Sigmoid colon (tissue), 7 donors: ENCODE data around the gene STRA8. TPM values are rescaled to one million over a fixed set of nuclear protein-coding genes. Genes with fewer than 3 reads are reported as not detected.

ENCODE experiments used
- DNase-seq: peaks from one replicate; pipeline ENCODE4 v3.0.0-alpha.2; 2019
- H3K27ac ChIP-seq, 4 donors: fragments of 200-600 bp; sonication (generic); one replicate each; pipeline ENCODE4 v1.5.1; 2016 to 2019; ENCODE audit warnings: mild to moderate bottlenecking in 1 of 4
- H3K27me3 ChIP-seq, 3 donors: fragments of 200-600 bp; sonication (generic); one replicate each; pipeline ENCODE4 v1.5.1; 2019; ENCODE audit warnings: mild to moderate bottlenecking in 1 of 3
- H3K36me3 ChIP-seq, 4 donors: fragments of 200-600 bp; sonication (generic); one replicate each; pipeline ENCODE4 v1.5.1; 2016 to 2019
- H3K4me1 ChIP-seq, 4 donors: fragments of 200-600 bp; sonication (generic); one replicate each; pipeline ENCODE4 v1.5.1; 2017 to 2019
- H3K4me3 ChIP-seq, 4 donors: fragments of 200-600 bp; sonication (generic); one replicate each; pipeline ENCODE4 v1.5.1; 2017 to 2019; ENCODE audit warnings: mild to moderate bottlenecking in 2 of 4, moderate library complexity in 1 of 4
- H3K9me3 ChIP-seq, 4 donors: fragments of 200-600 bp in 3 of 4; sonication (generic) in 3 of 4; one replicate each; pipeline versions ENCODE4 v1.5.1 to v1.6.1; 2013 to 2019
- EP300 ChIP-seq, 4 donors: sonication (generic); formaldehyde crosslinking; IDR thresholded peaks; one replicate each; pipeline ENCODE4 v1.6.1; 2017; ENCODE audit warnings: antibody characterized with exemption in 4 of 4
- POLR2A ChIP-seq, 2 donors: fragments of 450-650 bp; IDR thresholded peaks; one replicate each; pipeline ENCODE4 v1.6.1; 2016; ENCODE audit warnings: antibody characterized with exemption in 2 of 2, mild to moderate bottlenecking in 2 of 2, moderate library complexity in 2 of 2
- POLR2AphosphoS5 ChIP-seq, 4 donors: sonication (generic); formaldehyde crosslinking; IDR thresholded peaks; one replicate each; pipeline ENCODE4 v1.6.1; 2017; ENCODE audit warnings: antibody characterized with exemption in 4 of 4
- WGBS, 2 donors: extraction: QIAGEN DNeasy Blood & Tissue Kit; methylation state at CpG; one replicate each; pipeline ENCODE4 v1.1.7; 2013; 5-methylcytosine and 5-hydroxymethylcytosine counted together
- intact Hi-C: fragments of 100-400 bp; cut with DNase I; formaldehyde crosslinking; loops from one replicate; pipeline ENCODE4 v1.15.1; 2023
- polyA plus RNA-seq, 3 donors: library from polyadenylated mRNA; stranded (reverse); fragments of 200-250 nt; gene quantifications; one replicate each; pipeline ENCODE4 v1.2.3, GENCODE V29; 2013
- total RNA-seq, 4 donors: library from RNA; depleted of rRNA; stranded (reverse); fragments of >200 nt; gene quantifications; one replicate each; pipeline ENCODE4 v1.1.0, GENCODE V29; 2016
- TF ChIP-seq, protein P1 (sequence below), 4 experiments: fragments of 450-650 bp in 3 of 4; fragments of 200-600 bp in 1 of 4; IDR thresholded peaks; one replicate each; pipeline ENCODE4 v1.5.1; 2016 to 2019; ENCODE audit warnings: antibody characterized with exemption in 4 of 4, mild to moderate bottlenecking in 3 of 4, moderate library complexity in 2 of 4
- donor health status: healthy with polysubstance abuse.
- donor health status: Bipolar disorder and iron deficiency.
- donor health status: healthy.

The STRA8 gene
- total and polyA plus RNA-seq, 7 donors = not detected

DNA sequence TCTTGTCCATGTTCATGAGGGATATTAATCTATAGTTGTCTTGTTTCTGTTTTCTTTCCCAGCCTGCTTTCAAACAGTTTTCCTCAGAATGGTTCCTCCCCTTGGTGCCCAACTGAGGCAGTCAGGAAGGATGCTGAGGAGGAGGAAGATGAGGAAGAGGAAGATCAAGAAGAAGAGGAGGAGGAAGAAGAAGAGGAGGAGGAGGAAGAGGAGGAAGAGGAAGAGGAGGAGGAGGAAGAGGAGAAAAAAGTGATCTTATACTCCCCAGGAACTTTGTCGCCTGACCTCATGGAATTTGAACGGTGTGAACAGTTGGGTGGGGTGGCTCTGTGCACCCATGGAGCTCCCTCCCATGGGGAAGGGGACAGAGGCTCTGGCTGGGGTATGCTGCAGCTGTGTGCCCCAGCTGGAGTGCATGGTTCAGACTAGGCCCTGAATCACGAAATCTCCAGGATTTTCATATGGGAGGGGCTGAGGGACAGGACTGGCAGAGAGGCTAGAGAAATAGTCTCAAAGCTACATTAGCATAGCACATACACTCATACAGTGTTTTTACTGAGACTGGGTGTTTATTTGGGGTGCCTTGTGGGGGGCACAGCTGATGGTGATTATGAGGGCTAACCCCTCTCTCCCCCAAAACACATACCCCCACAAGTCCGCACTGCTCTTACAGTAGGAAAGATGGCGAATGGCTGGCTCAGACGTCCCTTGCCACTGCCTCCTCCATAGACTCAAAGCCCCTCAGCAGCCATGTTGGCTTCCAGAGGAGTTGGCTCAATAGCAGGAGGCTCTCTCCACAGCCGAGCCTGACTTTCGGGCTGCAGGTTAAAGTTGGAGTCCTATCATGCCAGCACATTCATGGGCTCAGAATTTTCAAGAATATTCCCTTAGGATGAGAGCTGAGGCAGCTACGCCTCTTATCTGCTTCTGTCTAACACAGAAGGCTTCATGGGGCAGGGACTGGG, 11.9 kb downstream of the STRA8 start:
- TF ChIP-seq, protein P1, sequence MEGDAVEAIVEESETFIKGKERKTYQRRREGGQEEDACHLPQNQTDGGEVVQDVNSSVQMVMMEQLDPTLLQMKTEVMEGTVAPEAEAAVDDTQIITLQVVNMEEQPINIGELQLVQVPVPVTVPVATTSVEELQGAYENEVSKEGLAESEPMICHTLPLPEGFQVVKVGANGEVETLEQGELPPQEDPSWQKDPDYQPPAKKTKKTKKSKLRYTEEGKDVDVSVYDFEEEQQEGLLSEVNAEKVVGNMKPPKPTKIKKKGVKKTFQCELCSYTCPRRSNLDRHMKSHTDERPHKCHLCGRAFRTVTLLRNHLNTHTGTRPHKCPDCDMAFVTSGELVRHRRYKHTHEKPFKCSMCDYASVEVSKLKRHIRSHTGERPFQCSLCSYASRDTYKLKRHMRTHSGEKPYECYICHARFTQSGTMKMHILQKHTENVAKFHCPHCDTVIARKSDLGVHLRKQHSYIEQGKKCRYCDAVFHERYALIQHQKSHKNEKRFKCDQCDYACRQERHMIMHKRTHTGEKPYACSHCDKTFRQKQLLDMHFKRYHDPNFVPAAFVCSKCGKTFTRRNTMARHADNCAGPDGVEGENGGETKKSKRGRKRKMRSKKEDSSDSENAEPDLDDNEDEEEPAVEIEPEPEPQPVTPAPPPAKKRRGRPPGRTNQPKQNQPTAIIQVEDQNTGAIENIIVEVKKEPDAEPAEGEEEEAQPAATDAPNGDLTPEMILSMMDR (IDR thresholded peaks at IDR 0.05) = no peak
- TF ChIP-seq EP300 (IDR thresholded peaks at IDR 0.05) (no peak), POLR2AphosphoS5 (IDR thresholded peaks at IDR 0.05) (no peak), POLR2A (IDR thresholded peaks at IDR 0.05) (no peak)
- Histone ChIP-seq H3K27ac (no peak overlapping the region), H3K27me3 (no peaks in the 10 kb centered on the region), H3K4me1 (no peaks in the 10 kb centered on the region), H3K36me3 (no peaks in the 10 kb centered on the region), H3K9me3 (no peaks in the 10 kb centered on the region), H3K4me3 (no peak overlapping the region)
- intact Hi-C loops = no loop called here
- 87 to 92% methylated on average over 9 of the region's 9 CpGs for WGBS, 2 donors
- DNase-seq = peak; percentile 20

DNA sequence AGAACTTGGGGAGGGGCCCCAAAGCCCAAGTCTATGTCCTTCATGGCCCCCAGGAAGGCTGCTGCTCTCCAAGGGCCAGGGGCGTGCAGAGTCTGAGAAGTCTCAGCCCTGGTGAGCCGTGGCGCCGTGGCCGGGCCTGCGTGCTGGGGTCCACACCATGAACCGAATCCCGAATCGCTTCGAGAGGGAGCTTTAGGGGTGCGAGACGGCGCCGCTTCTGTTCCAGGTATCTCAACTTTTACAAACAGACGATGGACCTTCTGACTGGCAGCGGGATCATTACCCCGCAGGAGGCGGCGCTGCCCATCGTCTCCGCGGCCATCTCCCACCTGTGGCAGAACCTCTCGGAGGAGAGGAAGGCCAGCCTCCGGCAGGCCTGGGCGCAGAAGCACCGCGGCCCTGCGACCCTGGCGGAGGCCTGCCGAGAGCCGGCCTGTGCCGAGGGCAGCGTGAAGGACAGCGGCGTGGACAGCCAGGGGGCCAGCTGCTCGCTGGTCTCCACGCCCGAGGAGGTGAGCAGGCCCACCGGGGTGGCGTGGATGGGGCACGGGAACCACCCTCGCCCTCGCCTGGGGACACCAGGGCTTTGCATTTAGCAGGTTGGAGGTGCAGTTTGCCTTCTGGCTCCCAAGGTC, 12.7 kb downstream of the STRA8 start:
- intact Hi-C loops = no loop called here
- Histone ChIP-seq H3K27me3 (no peaks in the 10 kb centered on the region), H3K9me3 (no peaks in the 10 kb centered on the region), H3K4me1 (no peaks in the 10 kb centered on the region), H3K36me3 (no peaks in the 10 kb centered on the region), H3K4me3 (no peak overlapping the region), H3K27ac (no peak overlapping the region)
- WGBS, 2 donors = 97% methylated on average over 43 of the region's 43 CpGs
- DNase-seq = no peak
- no peak for TF ChIP-seq EP300 (IDR thresholded peaks at IDR 0.05)
- no peak for TF ChIP-seq POLR2AphosphoS5 (IDR thresholded peaks at IDR 0.05)
- no peak for TF ChIP-seq POLR2A (IDR thresholded peaks at IDR 0.05)
- TF ChIP-seq, protein P1 (IDR thresholded peaks at IDR 0.05) = no peak

DNA sequence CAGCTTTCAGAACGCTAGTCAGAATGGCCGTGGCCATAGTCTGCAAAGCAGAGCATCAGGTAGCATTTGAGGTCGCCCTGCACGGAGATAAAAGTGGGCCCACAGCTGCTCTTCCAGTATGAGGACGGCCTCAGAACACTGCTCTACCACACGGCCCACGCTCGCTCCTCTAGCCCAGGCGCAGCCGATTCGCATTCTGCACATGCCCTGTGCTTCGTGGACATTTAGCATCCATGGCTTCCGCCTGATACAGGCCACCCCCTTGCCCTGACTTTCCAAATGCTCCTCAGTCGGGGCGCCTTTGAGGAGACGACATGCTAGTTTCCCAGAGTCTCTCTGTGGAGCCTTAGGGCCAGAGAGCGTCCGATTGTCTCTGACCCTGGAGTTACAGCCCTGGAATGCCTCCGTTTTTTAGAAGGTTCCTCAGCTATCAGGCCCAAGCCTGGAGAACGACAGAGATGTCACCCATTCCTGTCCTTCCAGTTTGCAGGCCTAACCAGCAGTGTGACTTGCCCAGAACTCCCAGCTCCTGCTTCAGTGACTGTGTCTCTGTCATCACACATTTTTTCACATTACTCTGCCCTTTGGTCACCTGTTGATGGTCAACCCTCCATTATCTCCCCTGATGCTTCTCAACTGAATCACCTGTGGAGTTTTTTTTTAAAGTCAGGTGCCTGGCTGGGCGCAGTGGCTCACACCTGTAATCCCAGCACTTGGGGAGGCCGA, 14.3 kb downstream of the STRA8 start:
- H3K27me3 ChIP-seq = no peaks in the 10 kb centered on the region
- H3K4me3 ChIP-seq = no peak overlapping the region
- 95 to 96% methylated on average over 22 of the region's 22 CpGs for WGBS, 2 donors
- H3K36me3 ChIP-seq = no peaks in the 10 kb centered on the region
- intact Hi-C loops = no loop called here
- DNase-seq = no peak
- TF ChIP-seq EP300 (IDR thresholded peaks at IDR 0.05) (no peak), POLR2A (IDR thresholded peaks at IDR 0.05) (no peak), POLR2AphosphoS5 (IDR thresholded peaks at IDR 0.05) (no peak)
- TF ChIP-seq, protein P1 (IDR thresholded peaks at IDR 0.05) = no peak
- H3K27ac ChIP-seq = no peak overlapping the region
- no peaks in the 10 kb centered on the region for H3K4me1 ChIP-seq
- no peaks in the 10 kb centered on the region for H3K9me3 ChIP-seq

DNA sequence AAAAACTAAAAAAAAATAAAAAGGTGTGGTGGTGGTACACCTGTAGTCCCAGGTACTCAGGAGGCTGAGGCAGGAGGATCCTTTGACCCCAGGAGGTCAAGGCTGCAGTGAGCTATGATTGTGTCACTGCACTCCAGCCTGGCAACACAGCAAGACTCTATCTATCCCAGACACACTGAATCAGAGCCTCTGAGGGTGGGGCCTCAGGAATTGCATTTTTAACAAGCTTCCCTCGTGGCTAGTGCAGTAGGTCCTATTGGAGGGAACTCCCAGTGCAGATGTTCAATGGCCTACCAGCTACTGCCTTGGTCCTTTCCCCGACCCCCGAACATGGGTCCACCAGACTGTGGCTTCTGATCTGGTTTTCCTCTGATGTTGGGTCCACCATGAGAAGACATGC, 14.9 kb downstream of the STRA8 start:
- no peaks in the 10 kb centered on the region for H3K27me3 ChIP-seq
- 74 to 86% methylated on average over 3 of the region's 3 CpGs for WGBS, 2 donors
- no peak for DNase-seq
- H3K9me3 ChIP-seq = no peaks in the 10 kb centered on the region
- no peak overlapping the region for H3K4me3 ChIP-seq
- H3K27ac ChIP-seq = no peak overlapping the region
- intact Hi-C loops = no loop called here
- H3K4me1 ChIP-seq = peaks cover 0 to 6% (median 5%) of the 10 kb centered on the region in 4 donors
- TF ChIP-seq EP300 (IDR thresholded peaks at IDR 0.05) (no peak), POLR2A (IDR thresholded peaks at IDR 0.05) (no peak), POLR2AphosphoS5 (IDR thresholded peaks at IDR 0.05) (no peak)
- TF ChIP-seq, protein P1 (IDR thresholded peaks at IDR 0.05) = no peak
- no peaks in the 10 kb centered on the region for H3K36me3 ChIP-seq
